Nephron (organoid): ENCODE measurements around the gene REM2.

Experiments used
- H3K27ac Mint-ChIP-seq, 3 experiments: 2 replicates each; pipeline ENCODE4 v1.8.0; 2020; ENCODE audit warnings: mixed read lengths in 3 of 3, mild to moderate bottlenecking in 2 of 3, moderate library complexity in 1 of 3
- H3K27me3 Mint-ChIP-seq: 2 replicates; pipeline ENCODE4 v1.8.0; 2021; ENCODE audit warnings: low read depth, mild to moderate bottlenecking, moderate library complexity, mixed read lengths
- H3K36me3 Mint-ChIP-seq: 2 replicates; pipeline ENCODE4 v1.8.0; 2020; ENCODE audit warnings: low read depth, mixed read lengths
- H3K4me1 Mint-ChIP-seq: 2 replicates; pipeline ENCODE4 v1.8.0; 2020; ENCODE audit warnings: mixed read lengths
- H3K4me3 Mint-ChIP-seq, 3 experiments: 2 replicates each; pipeline ENCODE4 v1.8.0; 2020; ENCODE audit warnings: mild to moderate bottlenecking in 3 of 3, mixed read lengths in 3 of 3, moderate library complexity in 2 of 3
- H3K9me3 Mint-ChIP-seq: 2 replicates; pipeline ENCODE4 v1.8.0; 2020; ENCODE audit warnings: mixed read lengths
- CTCF ChIP-seq, 3 experiments: fragments of 200-600 bp; sonication (generic); IDR thresholded peaks; one replicate each; pipeline ENCODE4 v1.5.0; 2021; ENCODE audit warnings: antibody characterized with exemption in 3 of 3; ENCODE audit not compliant: unreplicated experiment in 3 of 3

Gene REM2

GRCh38 chr14:22896760-22897159 lies 13.7 kb downstream of the REM2 start:
- Mint-ChIP-seq H3K27me3 (no peaks in the 10 kb centered on the region), H3K36me3 (peaks cover 27% of the 10 kb centered on the region), H3K4me3 (no peak overlapping the region), H3K27ac (no peak overlapping the region), H3K4me1 (no peaks in the 10 kb centered on the region), H3K9me3 (no peaks in the 10 kb centered on the region)
- TF ChIP-seq CTCF (IDR thresholded peaks at IDR 0.05; ENCODE audit: unreplicated experiment in 3 of 3), result no peak

- H3K36me3 Mint-ChIP-seq, result peaks cover 33% of the 10 kb centered on the region
- no peak overlapping the region for H3K27ac Mint-ChIP-seq
- H3K4me1 Mint-ChIP-seq, result no peaks in the 10 kb centered on the region
- H3K27me3 Mint-ChIP-seq, result no peaks in the 10 kb centered on the region
- H3K4me3 Mint-ChIP-seq, result no peak overlapping the region
- H3K9me3 Mint-ChIP-seq, result no peaks in the 10 kb centered on the region
- TF ChIP-seq CTCF (IDR thresholded peaks at IDR 0.05; ENCODE audit: unreplicated experiment in 3 of 3), result no peak
These were observed 14.3 kb downstream of the REM2 start for GRCh38 chr14:22897357-22897756.

GRCh38 chr14:22898302-22899090 lies 15.5 kb downstream of the REM2 start:
- no peaks in the 10 kb centered on the region for H3K9me3 Mint-ChIP-seq
- no peak overlapping the region for H3K4me3 Mint-ChIP-seq
- H3K27ac Mint-ChIP-seq, result peak overlapping the region in 1 of 3 experiments; percentile 8
- TF ChIP-seq CTCF (IDR thresholded peaks at IDR 0.05; ENCODE audit: unreplicated experiment in 3 of 3), result no peak
- H3K36me3 Mint-ChIP-seq, result peaks cover 37% of the 10 kb centered on the region
- no peaks in the 10 kb centered on the region for H3K27me3 Mint-ChIP-seq
- no peaks in the 10 kb centered on the region for H3K4me1 Mint-ChIP-seq

GRCh38 chr14:22900081-22900799 lies 17.2 kb downstream of the REM2 start:
- Mint-ChIP-seq H3K36me3 (peaks cover 55% of the 10 kb centered on the region), H3K4me1 (no peaks in the 10 kb centered on the region), H3K27me3 (no peaks in the 10 kb centered on the region), H3K27ac (peak overlapping the region in 2 of 3 experiments; percentile 6 to 28), H3K9me3 (no peaks in the 10 kb centered on the region), H3K4me3 (no peak overlapping the region)
- peak; percentile 43 to 66 (median 52) for TF ChIP-seq CTCF (IDR thresholded peaks at IDR 0.05; ENCODE audit: unreplicated experiment in 3 of 3)

- TF ChIP-seq CTCF (IDR thresholded peaks at IDR 0.05; ENCODE audit: unreplicated experiment in 3 of 3), result no peak
- no peaks in the 10 kb centered on the region for H3K9me3 Mint-ChIP-seq
- H3K36me3 Mint-ChIP-seq, result peaks cover 69% of the 10 kb centered on the region
- H3K4me1 Mint-ChIP-seq, result no peaks in the 10 kb centered on the region
- no peak overlapping the region for H3K27ac Mint-ChIP-seq
- H3K4me3 Mint-ChIP-seq, result no peak overlapping the region
- no peaks in the 10 kb centered on the region for H3K27me3 Mint-ChIP-seq
These were observed 18.8 kb downstream of the REM2 start for GRCh38 chr14:22901799-22902198.
